Progenitor cell of endocrine pancreas (in vitro differentiated cells): ENCODE data around the gene COLEC12. TPM values are rescaled to one million over a fixed set of nuclear protein-coding genes. Genes with fewer than 3 reads are reported as not detected.
"Not testable (repeated sequence)": the region's sequence is repeated elsewhere in the genome, so short reads cannot be mapped to it uniquely, and the experiment has no call there.

Experiments
- DNase-seq: peaks from one replicate; pipeline ENCODE4 v3.0.0; 2021; ENCODE audit warnings: low spot score; ENCODE audit not compliant: unreplicated experiment
- H3K27ac Mint-ChIP-seq: 2 replicates; pipeline ENCODE4 v1.8.0; 2021; ENCODE audit warnings: mild to moderate bottlenecking, moderate library complexity, mixed read lengths
- H3K27me3 Mint-ChIP-seq: 2 replicates; pipeline ENCODE4 v1.8.0; 2021; ENCODE audit warnings: mixed read lengths
- H3K36me3 Mint-ChIP-seq: 2 replicates; pipeline ENCODE4 v1.8.0; 2022; ENCODE audit warnings: mixed read lengths; ENCODE audit not compliant: insufficient read depth
- H3K4me1 Mint-ChIP-seq: 2 replicates; pipeline ENCODE4 v1.8.0; 2021; ENCODE audit warnings: low read depth, mixed read lengths
- H3K4me3 Mint-ChIP-seq: 2 replicates; pipeline ENCODE4 v1.8.0; 2021; ENCODE audit warnings: low read depth, mild to moderate bottlenecking, moderate library complexity, mixed read lengths
- H3K9me3 Mint-ChIP-seq: 2 replicates; pipeline ENCODE4 v1.8.0; 2021; ENCODE audit warnings: low read depth, mixed read lengths
- total RNA-seq: library from RNA; stranded (reverse); gene quantifications from 2 replicates; pipeline ENCODE4 v1.2.1, GENCODE V29; 2021
- TF ChIP-seq, protein P1 (sequence below): fragments of 200-600 bp; sonication (generic); IDR thresholded peaks from one replicate; pipeline ENCODE4 v1.5.0; 2021; ENCODE audit warnings: antibody characterized with exemption, mild to moderate bottlenecking; ENCODE audit not compliant: unreplicated experiment

Gene COLEC12
- total RNA-seq, 1 donor from 2014 or later, result 0.55 TPM

DNA sequence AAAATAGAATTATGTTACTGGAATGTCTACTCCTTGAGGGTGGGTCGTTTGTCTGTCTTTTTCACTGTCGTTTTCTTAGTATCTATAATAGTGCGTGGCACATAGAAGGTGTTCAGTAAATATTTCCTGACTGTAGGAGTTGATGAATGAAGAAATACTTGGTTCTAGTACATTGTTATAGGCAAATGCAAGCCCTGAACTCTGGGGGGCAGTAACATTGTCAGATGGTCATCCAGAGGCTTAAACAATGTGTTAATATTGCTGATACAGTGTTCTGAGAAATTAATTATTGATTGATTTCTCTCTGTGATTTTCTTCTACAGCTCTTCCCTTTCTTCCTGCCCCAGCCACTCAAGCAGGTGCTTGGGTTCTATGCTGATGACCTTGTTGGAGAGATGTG lies 208.2 kb downstream of the COLEC12 start:
- Mint-ChIP-seq H3K27ac (no peak overlapping the region), H3K36me3 (no peaks in the 10 kb centered on the region), H3K4me1 (no peaks in the 10 kb centered on the region), H3K27me3 (no peaks in the 10 kb centered on the region), H3K4me3 (no peak overlapping the region), H3K9me3 (no peaks in the 10 kb centered on the region)
- no peak for DNase-seq
- TF ChIP-seq, protein P1, sequence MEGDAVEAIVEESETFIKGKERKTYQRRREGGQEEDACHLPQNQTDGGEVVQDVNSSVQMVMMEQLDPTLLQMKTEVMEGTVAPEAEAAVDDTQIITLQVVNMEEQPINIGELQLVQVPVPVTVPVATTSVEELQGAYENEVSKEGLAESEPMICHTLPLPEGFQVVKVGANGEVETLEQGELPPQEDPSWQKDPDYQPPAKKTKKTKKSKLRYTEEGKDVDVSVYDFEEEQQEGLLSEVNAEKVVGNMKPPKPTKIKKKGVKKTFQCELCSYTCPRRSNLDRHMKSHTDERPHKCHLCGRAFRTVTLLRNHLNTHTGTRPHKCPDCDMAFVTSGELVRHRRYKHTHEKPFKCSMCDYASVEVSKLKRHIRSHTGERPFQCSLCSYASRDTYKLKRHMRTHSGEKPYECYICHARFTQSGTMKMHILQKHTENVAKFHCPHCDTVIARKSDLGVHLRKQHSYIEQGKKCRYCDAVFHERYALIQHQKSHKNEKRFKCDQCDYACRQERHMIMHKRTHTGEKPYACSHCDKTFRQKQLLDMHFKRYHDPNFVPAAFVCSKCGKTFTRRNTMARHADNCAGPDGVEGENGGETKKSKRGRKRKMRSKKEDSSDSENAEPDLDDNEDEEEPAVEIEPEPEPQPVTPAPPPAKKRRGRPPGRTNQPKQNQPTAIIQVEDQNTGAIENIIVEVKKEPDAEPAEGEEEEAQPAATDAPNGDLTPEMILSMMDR, result peak; percentile 12

DNA sequence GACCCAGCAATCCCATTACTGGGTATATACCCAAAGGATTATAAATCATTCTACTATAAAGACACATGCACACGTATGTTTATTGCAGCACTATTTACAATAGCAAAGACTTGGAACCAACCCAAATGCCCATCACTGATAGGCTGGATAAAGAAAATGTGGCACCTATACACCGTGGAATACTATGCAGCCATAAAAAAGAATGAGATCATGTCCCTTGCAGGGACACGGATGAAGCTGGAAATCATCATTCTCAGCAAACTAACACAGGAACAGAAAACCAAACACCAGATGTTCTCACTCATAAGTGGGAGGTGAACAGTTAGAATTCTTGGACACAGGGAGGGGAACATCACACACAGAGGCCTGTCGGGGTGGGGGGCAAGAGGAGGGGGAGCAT lies 210.5 kb downstream of the COLEC12 start:
- not testable (repeated sequence) for H3K27me3 Mint-ChIP-seq, DNase-seq, H3K4me3 Mint-ChIP-seq, H3K9me3 Mint-ChIP-seq, H3K4me1 Mint-ChIP-seq, H3K27ac Mint-ChIP-seq, H3K36me3 Mint-ChIP-seq

DNA sequence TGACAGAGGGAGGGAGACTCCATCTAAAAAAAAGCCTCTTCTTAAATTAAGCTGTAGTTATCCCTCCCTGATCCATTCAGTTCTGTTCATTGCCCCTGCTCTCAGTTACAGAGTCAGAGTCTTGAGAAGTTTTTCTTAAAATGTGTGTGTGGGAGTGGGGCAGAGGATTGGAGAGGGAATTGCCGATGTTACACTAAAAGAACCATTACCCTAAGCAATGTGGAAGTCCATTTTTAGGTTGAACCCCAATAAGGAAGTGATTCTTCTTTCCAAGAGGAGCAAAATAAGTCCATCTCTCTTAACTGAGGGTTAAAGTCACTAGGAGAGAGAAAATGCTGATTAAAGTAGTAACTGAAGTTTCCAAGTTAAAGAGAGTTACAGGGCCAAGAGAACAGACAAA lies 211.5 kb downstream of the COLEC12 start:
- H3K4me1 Mint-ChIP-seq, result no peaks in the 10 kb centered on the region
- H3K27ac Mint-ChIP-seq, result no peak overlapping the region
- H3K4me3 Mint-ChIP-seq, result no peak overlapping the region
- no peaks in the 10 kb centered on the region for H3K9me3 Mint-ChIP-seq
- DNase-seq, result no peak
- H3K36me3 Mint-ChIP-seq, result no peaks in the 10 kb centered on the region
- no peaks in the 10 kb centered on the region for H3K27me3 Mint-ChIP-seq
- TF ChIP-seq, protein P1, result no peak

DNA sequence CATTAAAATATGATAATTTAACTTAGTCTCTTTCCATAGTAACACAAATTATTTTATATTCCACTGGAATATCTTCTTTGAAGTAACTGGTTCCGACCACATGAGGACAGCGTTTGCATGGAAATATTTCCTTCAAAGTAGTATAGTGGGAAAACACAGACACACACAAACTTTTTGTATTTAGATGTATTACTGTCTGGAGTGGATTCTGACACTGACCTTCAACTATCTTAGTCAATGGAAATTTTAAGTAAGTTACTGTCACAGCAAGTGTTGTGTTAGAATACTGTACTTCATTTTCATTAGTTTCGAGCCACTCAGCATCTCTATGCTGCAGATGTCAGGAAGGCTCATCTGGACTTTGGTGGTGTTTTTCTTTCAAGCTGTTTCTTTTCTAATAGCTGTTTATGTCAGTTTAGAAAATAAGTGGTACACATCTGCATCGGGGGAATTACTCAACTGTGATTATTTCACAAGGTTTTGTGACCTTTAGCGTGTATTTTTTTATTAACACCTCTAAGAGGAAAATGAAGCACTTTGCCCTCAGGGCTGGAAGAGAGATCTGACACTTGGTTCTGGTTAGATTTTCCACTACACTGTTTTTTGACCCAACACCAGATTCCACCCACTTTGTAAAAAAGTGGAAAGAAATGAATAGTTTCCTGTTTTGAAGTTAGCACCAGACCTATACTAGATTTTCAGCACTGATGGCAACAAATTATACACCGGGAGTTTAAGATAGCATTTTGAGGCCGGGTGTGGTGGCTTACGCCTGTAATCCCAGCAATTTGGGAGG lies 213.8 kb downstream of the COLEC12 start:
- Mint-ChIP-seq H3K27ac (no peak overlapping the region), H3K4me1 (no peaks in the 10 kb centered on the region), H3K9me3 (no peaks in the 10 kb centered on the region), H3K27me3 (peaks cover 3% of the 10 kb centered on the region), H3K4me3 (no peak overlapping the region), H3K36me3 (no peaks in the 10 kb centered on the region)
- TF ChIP-seq, protein P1, result peak; percentile 56
- no peak for DNase-seq

DNA sequence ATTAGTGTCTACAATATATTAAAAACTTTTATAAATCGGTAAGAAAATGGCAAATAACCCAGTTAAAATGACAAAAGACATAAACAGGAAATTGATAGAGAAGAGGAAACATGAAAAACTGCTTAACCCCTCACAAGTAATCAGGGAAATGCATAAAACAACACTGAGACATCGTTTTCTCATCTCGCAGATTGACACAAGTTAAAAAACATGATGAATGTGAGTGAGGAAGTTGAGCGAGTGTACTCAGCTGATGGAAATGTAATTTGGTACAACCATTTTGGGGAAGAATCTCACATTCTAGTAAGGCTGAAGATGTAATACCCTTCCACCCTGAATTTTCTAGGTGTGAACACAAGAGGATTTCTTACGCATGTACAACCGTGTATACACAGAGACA lies 214.7 kb downstream of the COLEC12 start:
- TF ChIP-seq, protein P1, result no peak
- Mint-ChIP-seq H3K36me3 (no peaks in the 10 kb centered on the region), H3K4me3 (no peak overlapping the region), H3K4me1 (no peaks in the 10 kb centered on the region), H3K9me3 (no peaks in the 10 kb centered on the region), H3K27me3 (peaks cover 4% of the 10 kb centered on the region), H3K27ac (no peak overlapping the region)
- no peak for DNase-seq

DNA sequence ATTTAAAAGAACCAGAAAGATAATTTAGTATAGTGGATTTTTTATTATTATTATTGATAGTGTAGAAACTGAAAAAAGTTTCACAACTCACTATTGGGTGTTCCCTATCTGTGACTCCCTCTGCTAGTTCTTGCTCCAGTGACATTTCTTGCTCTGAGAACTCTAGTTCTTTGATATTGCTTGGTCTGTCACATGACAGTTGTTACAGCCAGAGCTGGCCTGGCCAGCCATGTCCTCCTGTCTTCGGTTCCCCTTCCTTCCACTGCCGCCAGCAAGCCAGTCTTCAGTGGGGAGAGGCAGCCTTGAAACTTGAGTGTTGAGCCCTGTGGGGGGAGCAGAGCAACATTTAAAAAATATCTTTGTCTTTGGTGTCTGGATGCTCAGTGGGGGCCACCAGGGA lies 225.0 kb downstream of the COLEC12 start:
- H3K36me3 Mint-ChIP-seq, result no peaks in the 10 kb centered on the region
- DNase-seq, result no peak
- H3K4me1 Mint-ChIP-seq, result no peaks in the 10 kb centered on the region
- no peak overlapping the region for H3K27ac Mint-ChIP-seq
- TF ChIP-seq, protein P1, result no peak
- no peak overlapping the region for H3K4me3 Mint-ChIP-seq
- H3K9me3 Mint-ChIP-seq, result peaks cover 3% of the 10 kb centered on the region
- H3K27me3 Mint-ChIP-seq, result no peaks in the 10 kb centered on the region
